Right lobe of liver (tissue), 4 donors: ENCODE data around the gene POLR3B.

Source experiments
- POLR2A ChIP-seq: fragments of 450-650 bp; IDR thresholded peaks from one replicate; pipeline ENCODE4 v1.6.1; 2017; ENCODE audit warnings: antibody characterized with exemption, mild to moderate bottlenecking
- TF ChIP-seq, protein P1 (sequence below), 4 donors: fragments of 200-600 bp in 3 of 4; fragments of 450-650 bp in 1 of 4; IDR thresholded peaks; one replicate each; pipeline versions ENCODE4 v1.5.1 to v1.8.0; 2016 to 2022; ENCODE audit warnings: antibody characterized with exemption in 4 of 4, mild to moderate bottlenecking in 2 of 4
- donor health status: DM: no; HTN: no; CAD: no.
- donor health status: DM: no; HTN: no; CAD: no.
- donor health status: DM: no; HTN: yes; CAD: no.

- TF ChIP-seq, protein P1, sequence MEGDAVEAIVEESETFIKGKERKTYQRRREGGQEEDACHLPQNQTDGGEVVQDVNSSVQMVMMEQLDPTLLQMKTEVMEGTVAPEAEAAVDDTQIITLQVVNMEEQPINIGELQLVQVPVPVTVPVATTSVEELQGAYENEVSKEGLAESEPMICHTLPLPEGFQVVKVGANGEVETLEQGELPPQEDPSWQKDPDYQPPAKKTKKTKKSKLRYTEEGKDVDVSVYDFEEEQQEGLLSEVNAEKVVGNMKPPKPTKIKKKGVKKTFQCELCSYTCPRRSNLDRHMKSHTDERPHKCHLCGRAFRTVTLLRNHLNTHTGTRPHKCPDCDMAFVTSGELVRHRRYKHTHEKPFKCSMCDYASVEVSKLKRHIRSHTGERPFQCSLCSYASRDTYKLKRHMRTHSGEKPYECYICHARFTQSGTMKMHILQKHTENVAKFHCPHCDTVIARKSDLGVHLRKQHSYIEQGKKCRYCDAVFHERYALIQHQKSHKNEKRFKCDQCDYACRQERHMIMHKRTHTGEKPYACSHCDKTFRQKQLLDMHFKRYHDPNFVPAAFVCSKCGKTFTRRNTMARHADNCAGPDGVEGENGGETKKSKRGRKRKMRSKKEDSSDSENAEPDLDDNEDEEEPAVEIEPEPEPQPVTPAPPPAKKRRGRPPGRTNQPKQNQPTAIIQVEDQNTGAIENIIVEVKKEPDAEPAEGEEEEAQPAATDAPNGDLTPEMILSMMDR (IDR thresholded peaks at IDR 0.05) = no peak
- no peak for TF ChIP-seq POLR2A
Measured at GRCh38 chr12:106321139-106321850, 36.3 kb upstream of the POLR3B start.
